ENCODE data around the gene SMIM7. TPM values are rescaled to one million over a fixed set of nuclear protein-coding genes. Genes with fewer than 3 reads are reported as not detected.

Gene SMIM7
- total RNA-seq, 2 experiments from 2014 or later, result 63.6 to 68.8 TPM

DNA sequence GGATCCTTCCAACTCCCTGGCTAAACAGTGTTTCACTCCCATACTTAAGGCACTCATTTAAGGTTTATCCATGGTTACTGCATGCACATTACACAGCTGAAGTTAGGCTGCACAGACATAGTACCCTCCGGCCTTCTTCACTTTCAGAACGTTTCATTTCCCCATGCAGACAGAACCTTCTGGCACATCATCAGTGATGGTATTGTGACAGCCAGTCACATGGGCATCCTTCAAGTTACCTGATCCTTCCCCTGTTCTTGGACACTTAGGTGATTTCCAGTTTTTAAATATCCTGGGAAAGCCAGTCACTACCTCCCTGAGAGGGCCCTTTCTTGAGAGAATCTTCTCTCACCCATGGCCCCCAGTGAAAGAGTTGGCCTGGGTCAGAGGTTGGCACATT lies 9.1 kb downstream of the SMIM7 start:
- Mint-ChIP-seq H3K27me3 (no peaks in the 10 kb centered on the region), H3K27ac (no peak overlapping the region), H3K4me3 (no peak overlapping the region), H3K9me3 (no peaks in the 10 kb centered on the region), H3K36me3 (peaks cover 39% of the 10 kb centered on the region), H3K4me1 (peaks cover 9% of the 10 kb centered on the region)
- no peak for DNase-seq
- no peak for ATAC-seq (ENCODE audit: low read depth)
- POLR2A ChIA-PET, result interaction anchor here (0.7 kb wide), 1 partner anchor 13 kb away, joined by 3 read pairs; no protein-coding TSS in a partner anchor

DNA sequence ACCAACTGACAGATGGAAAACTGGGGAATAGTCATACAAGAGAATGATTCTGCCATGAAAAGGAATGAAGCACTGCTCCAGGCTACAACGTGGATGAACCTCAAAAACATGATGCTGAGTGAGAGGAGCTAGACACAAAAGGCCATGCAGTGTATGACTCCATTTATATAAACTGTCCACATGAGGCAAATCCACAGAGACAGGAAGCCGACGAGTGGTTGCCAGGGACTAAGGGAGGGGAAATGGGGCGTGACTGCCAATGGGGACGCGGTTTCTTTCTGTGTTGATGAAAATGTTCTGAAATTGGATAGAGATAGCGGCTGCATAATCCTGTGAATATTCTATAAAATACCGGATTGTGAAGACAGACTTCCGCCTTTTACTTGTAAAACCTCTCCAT lies 10.2 kb downstream of the SMIM7 start:
- POLR2A ChIA-PET, result interaction anchor here (0.8 kb wide), 1 partner anchor 10 kb away, joined by 3 read pairs; the partner anchor contains the start of gene SMIM7
- Mint-ChIP-seq H3K27me3 (no peaks in the 10 kb centered on the region), H3K4me1 (peaks cover 8% of the 10 kb centered on the region), H3K4me3 (no peak overlapping the region), H3K36me3 (peaks cover 38% of the 10 kb centered on the region), H3K9me3 (no peaks in the 10 kb centered on the region), H3K27ac (no peak overlapping the region)
- ATAC-seq (ENCODE audit: low read depth), result no peak
- no peak for DNase-seq

DNA sequence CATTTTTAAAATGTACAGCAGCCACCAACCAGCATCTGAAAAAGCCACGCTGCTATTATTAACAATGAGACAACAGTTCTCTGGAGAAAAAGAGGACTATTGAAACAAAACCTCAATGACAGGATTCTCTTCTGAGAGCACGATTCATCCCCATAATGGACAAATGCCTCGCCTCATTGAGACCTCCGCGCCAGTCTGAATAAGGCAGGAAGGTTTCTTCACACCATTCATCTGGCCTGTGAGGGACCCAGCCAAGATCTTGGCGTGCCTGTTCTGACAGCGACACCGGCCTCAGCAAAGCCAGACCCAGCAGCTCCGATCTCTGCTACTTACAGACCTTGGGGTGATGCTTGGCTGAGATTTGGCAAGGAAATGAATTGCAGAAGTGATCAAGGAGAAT lies 14.8 kb downstream of the SMIM7 start:
- Mint-ChIP-seq H3K27me3 (no peaks in the 10 kb centered on the region), H3K4me3 (no peak overlapping the region), H3K4me1 (peaks cover 6% of the 10 kb centered on the region), H3K27ac (no peak overlapping the region), H3K9me3 (no peaks in the 10 kb centered on the region), H3K36me3 (peaks cover 14% of the 10 kb centered on the region)
- POLR2A ChIA-PET, result no interaction called here
- ATAC-seq (ENCODE audit: low read depth) (no peak), DNase-seq (no peak)

DNA sequence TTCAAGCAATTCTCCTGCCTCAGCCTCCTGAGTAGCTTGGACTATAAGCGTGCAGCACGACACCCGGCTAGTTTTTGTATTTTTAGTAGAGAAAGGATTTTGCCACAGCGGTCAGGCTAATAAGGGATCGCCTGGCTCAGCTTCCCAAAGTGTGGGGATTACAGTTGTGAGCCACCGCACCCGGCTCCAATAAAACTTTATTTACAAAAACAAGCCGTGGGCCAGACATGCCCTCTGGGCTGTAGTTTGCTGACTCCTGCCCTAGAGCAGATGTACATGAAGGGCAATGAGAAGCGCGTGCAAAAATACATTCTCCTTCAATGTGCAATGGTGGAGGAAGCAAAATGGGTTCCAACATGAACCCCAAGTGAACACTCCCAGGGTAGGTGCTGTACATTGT lies 18.2 kb downstream of the SMIM7 start:
- ATAC-seq (ENCODE audit: low read depth) (no peak), DNase-seq (no peak)
- H3K9me3 Mint-ChIP-seq, result no peaks in the 10 kb centered on the region
- peaks cover 5% of the 10 kb centered on the region for H3K4me1 Mint-ChIP-seq
- peaks cover 30% of the 10 kb centered on the region for H3K36me3 Mint-ChIP-seq
- H3K27me3 Mint-ChIP-seq, result no peaks in the 10 kb centered on the region
- no peak overlapping the region for H3K27ac Mint-ChIP-seq
- H3K4me3 Mint-ChIP-seq, result no peak overlapping the region
- POLR2A ChIA-PET, result no interaction called here

DNA sequence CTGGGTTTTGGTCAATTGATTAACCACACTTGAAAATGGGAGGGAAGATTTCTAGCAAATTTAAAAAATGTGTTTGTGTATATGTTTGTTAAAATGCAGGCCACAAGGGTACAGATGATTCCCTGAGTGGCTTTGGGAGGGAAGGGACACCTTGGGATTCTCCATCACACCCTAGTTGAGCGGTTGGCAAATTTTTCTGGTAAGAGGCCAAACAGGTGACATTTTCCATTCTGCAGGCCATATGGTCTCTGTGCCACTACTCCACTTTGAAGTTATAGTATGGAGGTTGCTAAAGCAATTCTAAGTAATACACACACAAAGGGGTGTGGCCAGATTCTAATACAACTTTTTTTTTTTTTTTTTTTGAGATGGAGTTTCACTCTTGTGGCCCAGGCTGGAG lies 19.0 kb downstream of the SMIM7 start:
- DNase-seq (no peak), ATAC-seq (ENCODE audit: low read depth) (no peak)
- H3K27me3 Mint-ChIP-seq, result no peaks in the 10 kb centered on the region
- no peak overlapping the region for H3K4me3 Mint-ChIP-seq
- no peak overlapping the region for H3K27ac Mint-ChIP-seq
- H3K4me1 Mint-ChIP-seq, result peaks cover 5% of the 10 kb centered on the region
- peaks cover 31% of the 10 kb centered on the region for H3K36me3 Mint-ChIP-seq
- POLR2A ChIA-PET, result no interaction called here
- H3K9me3 Mint-ChIP-seq, result no peaks in the 10 kb centered on the region

- no peak for ATAC-seq (ENCODE audit: low read depth)
- Mint-ChIP-seq H3K4me1 (peaks cover 5% of the 10 kb centered on the region), H3K9me3 (no peaks in the 10 kb centered on the region), H3K27me3 (no peaks in the 10 kb centered on the region), H3K4me3 (no peak overlapping the region), H3K36me3 (peaks cover 33% of the 10 kb centered on the region), H3K27ac (peak overlapping the region; percentile 36)
- DNase-seq, result no peak
- POLR2A ChIA-PET, result interaction anchor here (0.6 to 2.2 kb wide), 7 partner anchors 9 to 767 kb away, joined by 3 to 19 read pairs (median 3); partner anchors contain the start of gene BST2
Measured at GRCh38 chr19:16638666-16639065, 21.3 kb downstream of the SMIM7 start.

DNA sequence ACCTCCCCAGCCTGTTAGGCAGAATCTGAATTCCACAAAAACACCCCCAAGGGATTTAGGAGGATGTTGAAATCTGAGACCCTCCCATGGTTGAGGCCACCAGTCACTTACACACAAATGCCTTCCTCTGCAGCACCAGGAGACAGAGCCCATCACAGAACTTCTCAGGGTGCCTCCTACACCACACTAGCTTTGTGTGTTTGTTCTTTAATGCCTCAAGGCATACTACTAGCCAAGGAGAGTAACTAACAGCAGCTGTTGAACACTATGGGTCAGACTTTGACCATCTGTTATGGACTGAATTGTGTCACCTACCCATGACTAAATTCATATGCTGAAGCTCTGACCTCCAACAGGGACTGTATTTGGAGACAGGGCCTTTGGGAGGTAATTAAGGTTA lies 22.4 kb downstream of the SMIM7 start:
- H3K4me1 Mint-ChIP-seq, result peaks cover 5% of the 10 kb centered on the region
- no peak overlapping the region for H3K27ac Mint-ChIP-seq
- DNase-seq (no peak), ATAC-seq (ENCODE audit: low read depth) (no peak)
- H3K9me3 Mint-ChIP-seq, result no peaks in the 10 kb centered on the region
- POLR2A ChIA-PET, result interaction anchor here (0.7 to 2.2 kb wide), 3 partner anchors 8 to 13 kb away, joined by 3 to 19 read pairs (median 3); partner anchors contain the start of gene MED26
- H3K27me3 Mint-ChIP-seq, result no peaks in the 10 kb centered on the region
- no peak overlapping the region for H3K4me3 Mint-ChIP-seq
- peaks cover 34% of the 10 kb centered on the region for H3K36me3 Mint-ChIP-seq

GRCh38 chr19:16631465-16631864 lies 28.5 kb downstream of the SMIM7 start:
- Mint-ChIP-seq H3K36me3 (peaks cover 18% of the 10 kb centered on the region), H3K9me3 (no peaks in the 10 kb centered on the region), H3K27me3 (no peaks in the 10 kb centered on the region), H3K4me1 (peaks cover 16% of the 10 kb centered on the region), H3K27ac (no peak overlapping the region), H3K4me3 (no peak overlapping the region)
- POLR2A ChIA-PET, result no interaction called here
- no peak for ATAC-seq (ENCODE audit: low read depth)
- DNase-seq, result no peak

- Mint-ChIP-seq H3K4me3 (peak overlapping the region; percentile 99), H3K27ac (peak overlapping the region; percentile 99), H3K36me3 (peaks cover 15% of the 10 kb centered on the region), H3K4me1 (peaks cover 35% of the 10 kb centered on the region), H3K27me3 (no peaks in the 10 kb centered on the region), H3K9me3 (no peaks in the 10 kb centered on the region)
- DNase-seq (no peak), ATAC-seq (ENCODE audit: low read depth) (peak; percentile 17)
- POLR2A ChIA-PET, result interaction anchor here (1.5 to 4.0 kb wide), 12 partner anchors 9 to 158 kb away, joined by 4 to 66 read pairs (median 16); partner anchors contain the start of genes C19orf44, CALR3, CHERP and SLC35E1
Measured at GRCh38 chr19:16628984-16629691, 30.8 kb downstream of the SMIM7 start.

- ATAC-seq (ENCODE audit: low read depth), result peak; percentile 87
- Mint-ChIP-seq H3K4me1 (peaks cover 38% of the 10 kb centered on the region), H3K27me3 (no peaks in the 10 kb centered on the region), H3K4me3 (peak within 1 kb of the TSS; percentile 99), H3K36me3 (peaks cover 16% of the 10 kb centered on the region), H3K9me3 (no peaks in the 10 kb centered on the region), H3K27ac (peak within 1 kb of the TSS; percentile 99)
- POLR2A ChIA-PET, result interaction anchor here (0.6 to 4.0 kb wide), 21 partner anchors 9 to 462 kb away, joined by 3 to 66 read pairs (median 5); partner anchors contain the start of genes C19orf44, CALR3, CHERP and SLC35E1
- peak; percentile 99 for DNase-seq
Measured at GRCh38 chr19:16628183-16628983, 31.6 kb downstream of the SMIM7 start, which contains the start of gene MED26. TSS of gene MED26 (minus strand) at chr19:16628204. CDS start at chr19:16627943, 261 bp downstream.

DNA sequence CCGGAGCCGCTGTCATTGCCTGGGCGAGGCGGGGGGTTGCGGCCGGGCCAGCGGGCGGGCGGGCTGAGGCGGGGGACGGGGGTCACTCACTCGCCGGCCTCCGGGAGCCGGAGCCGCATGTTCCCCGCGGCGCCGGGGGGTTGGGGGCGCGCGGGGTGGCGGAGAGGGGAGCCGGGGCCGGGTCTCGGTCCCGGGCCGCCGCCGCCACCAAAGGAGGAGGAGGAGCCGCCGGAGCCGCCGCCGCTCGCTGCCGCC lies 32.1 kb downstream of the SMIM7 start:
- H3K27ac Mint-ChIP-seq, result peak overlapping the region; percentile 95
- peak overlapping the region; percentile 95 for H3K4me3 Mint-ChIP-seq
- no peaks in the 10 kb centered on the region for H3K27me3 Mint-ChIP-seq
- H3K9me3 Mint-ChIP-seq, result no peaks in the 10 kb centered on the region
- POLR2A ChIA-PET, result interaction anchor here (0.6 to 4.0 kb wide), 19 partner anchors 10 to 463 kb away, joined by 3 to 66 read pairs (median 5); partner anchors contain the start of genes C19orf44, CALR3, CHERP and SLC35E1
- ATAC-seq (ENCODE audit: low read depth) (no peak), DNase-seq (no peak)
- peaks cover 16% of the 10 kb centered on the region for H3K36me3 Mint-ChIP-seq
- H3K4me1 Mint-ChIP-seq, result peaks cover 38% of the 10 kb centered on the region

DNA sequence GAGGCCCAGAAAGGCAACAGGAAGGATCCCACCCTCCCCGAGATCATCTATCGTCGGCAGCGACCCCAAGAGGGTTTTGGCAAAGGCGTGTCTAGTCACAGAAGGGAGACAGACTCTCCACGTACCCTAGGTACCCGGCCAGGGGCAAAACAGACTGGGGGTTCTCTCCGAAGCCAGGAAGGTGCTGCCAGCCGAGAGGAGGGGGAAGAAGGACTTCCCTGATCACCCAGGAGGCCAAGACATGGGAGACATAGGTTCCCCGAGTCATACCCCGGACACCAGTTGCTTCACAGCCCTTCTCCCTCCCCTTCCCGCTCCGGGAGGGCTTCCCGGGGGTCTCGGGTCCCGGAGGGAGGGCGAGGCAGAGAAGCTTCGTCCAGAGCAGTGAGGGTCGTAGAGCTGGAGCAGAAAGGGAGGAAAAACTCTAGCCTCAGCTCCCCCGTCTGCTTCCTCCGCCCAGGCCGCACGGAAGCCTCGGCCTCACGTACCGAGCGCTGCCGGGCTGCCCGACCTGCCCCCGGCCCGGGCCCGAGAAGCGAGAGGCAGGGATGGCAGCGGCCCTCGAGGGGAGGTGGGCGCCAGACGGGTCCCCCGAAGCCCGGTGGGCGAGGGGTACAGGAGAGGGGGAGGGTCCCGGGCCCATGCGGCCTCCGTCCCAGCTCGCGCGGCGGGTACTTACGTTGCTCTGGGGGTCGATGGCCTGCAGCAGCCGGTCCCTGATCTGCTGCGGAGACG lies 32.6 kb downstream of the SMIM7 start:
- DNase-seq (peak; percentile 58), ATAC-seq (ENCODE audit: low read depth) (no peak)
- peaks cover 16% of the 10 kb centered on the region for H3K36me3 Mint-ChIP-seq
- peaks cover 38% of the 10 kb centered on the region for H3K4me1 Mint-ChIP-seq
- POLR2A ChIA-PET, result interaction anchor here (0.5 to 4.0 kb wide), 18 partner anchors 10 to 131 kb away, joined by 3 to 66 read pairs (median 6); partner anchors contain the start of genes C19orf44, CALR3, CHERP and SLC35E1
- H3K4me3 Mint-ChIP-seq, result peak overlapping the region; percentile 95
- no peaks in the 10 kb centered on the region for H3K9me3 Mint-ChIP-seq
- no peaks in the 10 kb centered on the region for H3K27me3 Mint-ChIP-seq
- H3K27ac Mint-ChIP-seq, result peak overlapping the region; percentile 95

DNA sequence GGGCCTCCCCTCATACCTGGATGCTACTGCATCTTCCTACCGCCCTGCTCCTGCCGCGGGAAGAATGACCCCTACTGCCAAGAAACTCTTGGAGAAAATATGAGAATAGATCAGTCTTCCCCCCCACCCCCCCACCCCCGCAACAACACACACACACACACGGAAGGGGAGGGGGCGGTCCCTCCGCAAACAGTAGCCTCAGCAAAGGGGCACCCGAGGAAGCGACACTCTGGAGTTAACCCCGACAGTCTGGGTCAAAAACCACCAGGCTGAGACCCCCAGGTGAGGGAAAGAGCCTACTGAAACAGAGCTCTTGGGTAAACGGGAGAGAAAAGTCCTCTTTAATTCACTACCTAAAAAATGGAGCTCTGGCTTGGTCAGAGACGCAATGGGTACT lies 33.1 kb downstream of the SMIM7 start:
- Mint-ChIP-seq H3K4me3 (peak overlapping the region; percentile 95), H3K27me3 (no peaks in the 10 kb centered on the region), H3K9me3 (no peaks in the 10 kb centered on the region), H3K4me1 (peaks cover 38% of the 10 kb centered on the region), H3K36me3 (peaks cover 13% of the 10 kb centered on the region), H3K27ac (peak overlapping the region; percentile 95)
- ATAC-seq (ENCODE audit: low read depth), result no peak
- POLR2A ChIA-PET, result interaction anchor here (0.5 to 4.0 kb wide), 10 partner anchors 10 to 84 kb away, joined by 4 to 66 read pairs (median 18); partner anchors contain the start of genes CHERP, SLC35E1, SMIM7 and TMEM38A
- DNase-seq, result no peak
